ENCODE results near the gene LRRC63.
"Not testable (repeated sequence)": the region's sequence is repeated elsewhere in the genome, so short reads cannot be mapped to it uniquely, and the experiment has no call there.

The LRRC63 gene

DNA sequence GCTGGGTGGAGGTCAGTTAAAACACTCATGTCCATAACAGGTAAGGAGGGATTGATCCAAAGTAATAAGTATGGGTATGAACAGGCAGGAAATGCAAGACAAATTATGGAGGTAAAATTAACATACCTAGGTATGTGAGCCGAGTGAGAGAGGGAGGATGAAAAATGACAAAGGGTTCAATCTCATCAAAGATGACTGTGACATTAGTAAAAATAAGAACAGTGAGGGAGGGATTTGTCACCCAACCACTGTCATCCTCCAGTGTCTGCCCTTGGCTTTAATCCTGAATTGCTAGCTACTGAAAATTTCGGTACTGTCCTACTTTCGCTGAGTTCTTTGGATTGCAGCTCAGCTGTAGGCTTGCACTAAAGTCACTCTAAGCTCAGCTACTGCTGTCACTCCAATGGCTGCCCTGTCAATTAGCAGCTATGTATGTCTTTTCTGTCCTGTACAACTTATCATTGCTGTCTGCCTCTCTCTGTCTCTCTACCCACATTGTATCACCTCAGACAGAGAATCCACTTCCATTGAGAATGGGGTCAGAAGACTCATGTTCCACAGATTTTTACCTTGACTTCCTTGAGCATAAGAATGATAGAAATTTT, 62.5 kb downstream of the LRRC63 start:
- DNase-seq, result no peak

GRCh38 chr13:46278474-46278873, 66.7 kb downstream of the LRRC63 start:
- DNase-seq, result no peak

DNA sequence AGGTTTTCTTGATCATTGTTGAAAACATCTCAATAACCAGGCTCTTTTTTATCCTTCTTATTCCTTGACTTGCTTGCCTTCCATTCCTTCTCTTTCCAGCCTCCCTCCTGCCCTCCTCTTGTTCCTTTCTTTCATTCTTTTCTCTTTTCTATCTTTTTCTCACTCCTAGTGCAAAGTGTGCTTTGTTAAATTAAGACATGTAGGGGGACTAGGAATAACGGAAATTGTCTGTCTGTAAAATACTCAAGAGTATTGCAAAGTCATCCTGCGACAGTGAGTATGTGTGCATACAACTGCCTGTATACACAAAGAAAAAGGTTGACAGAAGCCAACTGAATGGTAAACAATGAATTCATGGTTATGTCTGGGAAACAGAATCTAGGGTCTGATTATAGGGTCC, 70.1 kb downstream of the LRRC63 start:
- no peak for DNase-seq

GRCh38 chr13:46283912-46284824, 72.4 kb downstream of the LRRC63 start:
- DNase-seq, result not testable (repeated sequence)

- DNase-seq, result no peak
Observed at GRCh38 chr13:46286972-46287371, 75.2 kb downstream of the LRRC63 start.

- peak; percentile 30 for DNase-seq
Observed at GRCh38 chr13:46288570-46289259, 77.0 kb downstream of the LRRC63 start.

- no peak for DNase-seq
Observed at GRCh38 chr13:46289260-46289955, 77.7 kb downstream of the LRRC63 start.

- no peak for DNase-seq
Observed at GRCh38 chr13:46290434-46290833, 78.7 kb downstream of the LRRC63 start.

GRCh38 chr13:46293436-46293835, 81.7 kb downstream of the LRRC63 start:
- DNase-seq, result no peak

DNA sequence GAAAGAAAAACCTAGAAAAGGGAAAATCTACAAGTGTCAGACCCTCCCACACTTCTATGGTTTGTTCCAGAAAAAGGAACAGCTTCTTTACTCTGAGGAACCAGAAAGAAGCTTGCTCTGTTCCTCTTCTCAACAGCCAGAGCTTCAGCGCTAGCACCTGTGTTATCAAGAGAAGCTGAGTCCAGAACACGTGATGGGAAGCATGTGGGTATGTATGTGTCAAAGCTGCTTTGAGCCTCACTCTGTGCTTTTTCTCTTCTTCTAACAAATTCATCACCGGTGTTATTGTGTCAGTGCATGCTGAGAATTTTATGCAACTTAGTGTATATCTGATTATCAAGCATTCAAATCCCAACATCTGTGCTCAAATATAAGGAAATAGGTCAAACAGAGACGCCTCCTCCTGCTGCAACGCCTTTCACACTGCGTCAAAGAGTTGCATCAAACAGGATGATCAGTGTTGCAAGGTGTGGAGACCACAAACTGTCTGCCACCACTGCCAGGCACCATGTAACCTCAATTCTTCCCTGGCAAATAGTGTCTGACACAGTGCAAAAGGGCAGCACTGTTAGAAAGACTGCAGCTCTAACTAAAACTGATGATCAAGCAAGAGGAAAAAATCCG, 83.9 kb downstream of the LRRC63 start:
- no peak for DNase-seq

GRCh38 chr13:46296115-46296822, 84.5 kb downstream of the LRRC63 start:
- no peak for DNase-seq

DNA sequence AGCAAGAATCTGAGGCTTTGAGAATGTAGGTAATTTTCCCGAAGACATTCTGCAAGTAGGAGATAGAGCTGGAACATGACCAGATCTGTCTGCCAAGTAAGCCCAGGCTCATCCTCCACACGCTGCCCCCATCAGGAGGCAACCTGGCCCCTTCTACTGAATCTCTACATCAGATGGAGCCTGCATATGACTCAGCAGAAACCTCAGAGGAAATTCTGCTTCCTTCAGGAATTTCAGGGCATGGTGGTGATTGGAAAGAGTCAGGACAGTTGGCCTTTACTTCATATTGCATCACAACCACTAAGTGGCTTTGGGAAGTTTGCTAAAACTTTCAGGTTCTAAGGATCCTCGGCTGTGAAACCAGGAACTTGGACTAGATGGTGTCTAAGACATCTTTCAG, 85.2 kb downstream of the LRRC63 start:
- no peak for DNase-seq

DNA sequence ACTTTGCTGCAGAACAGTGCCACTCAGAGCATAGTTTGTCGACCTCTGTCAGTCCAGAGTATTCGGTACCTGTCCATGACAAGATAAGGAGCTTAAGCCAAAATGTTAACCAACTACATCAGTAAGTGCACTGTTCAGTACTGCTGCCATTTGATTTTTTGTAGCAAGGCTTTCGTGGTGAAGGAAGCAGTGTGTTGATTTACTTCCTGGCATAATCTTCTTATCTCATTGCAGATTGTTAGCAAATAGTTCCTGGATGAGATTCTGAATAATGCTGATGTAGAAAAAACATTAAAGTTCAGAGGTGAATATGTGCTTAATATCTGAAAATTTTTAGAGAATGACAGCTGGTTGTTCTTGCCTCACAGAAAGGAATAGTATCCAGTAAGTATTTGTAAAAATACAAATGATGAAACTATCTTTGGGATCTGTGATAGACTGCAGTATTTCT, 85.7 kb downstream of the LRRC63 start:
- no peak for DNase-seq

- no peak for DNase-seq
Observed at GRCh38 chr13:46303742-46304385, 92.1 kb downstream of the LRRC63 start.

- no peak for DNase-seq
Observed at GRCh38 chr13:46304546-46304945, 92.8 kb downstream of the LRRC63 start.

DNA sequence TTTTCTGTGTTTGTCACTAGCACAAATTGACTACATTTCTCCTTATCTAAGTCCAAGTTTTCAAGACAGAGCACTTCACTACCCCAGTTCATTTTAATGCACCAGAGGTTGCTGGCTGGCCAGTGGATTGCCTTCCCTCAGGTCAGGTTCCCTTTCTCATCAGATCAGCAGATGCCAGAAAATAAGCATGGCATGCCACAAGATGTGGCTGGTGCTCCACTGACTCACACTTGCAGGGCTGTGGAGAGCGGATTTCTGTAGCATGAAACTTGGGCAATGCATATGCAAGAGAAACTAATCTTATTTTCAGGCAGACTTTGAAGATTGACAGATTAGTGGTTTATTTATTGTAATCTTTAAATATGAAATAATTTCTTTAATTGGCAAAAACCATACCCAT, 95.8 kb downstream of the LRRC63 start:
- no peak for DNase-seq

- no peak for DNase-seq
Observed at GRCh38 chr13:46310066-46310465, 98.3 kb downstream of the LRRC63 start.

DNA sequence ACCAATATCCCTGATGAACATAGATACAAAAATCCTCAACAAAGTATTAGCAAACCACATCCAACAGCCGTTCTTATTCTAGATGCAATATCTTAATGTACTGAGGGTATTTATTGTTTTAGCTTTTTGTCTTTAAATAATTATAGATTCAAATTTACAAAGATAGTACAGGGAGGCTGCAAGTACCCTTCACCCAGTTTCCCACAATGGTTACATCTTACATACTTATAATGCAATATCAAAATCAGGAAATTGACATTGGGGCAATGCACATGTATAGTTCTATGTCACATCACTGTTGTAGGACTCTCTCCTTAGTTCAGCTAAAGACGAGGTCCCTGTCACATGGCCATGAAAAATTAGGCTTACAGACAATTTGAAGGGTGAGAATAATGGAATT, 99.5 kb downstream of the LRRC63 start:
- no peak for DNase-seq

- DNase-seq, result no peak
Observed at GRCh38 chr13:46313024-46313423, 101.3 kb downstream of the LRRC63 start.

GRCh38 chr13:46313432-46314257, 101.9 kb downstream of the LRRC63 start:
- no peak for DNase-seq
